Neural cell (in vitro differentiated cells): ENCODE data around the gene ATG4D. TPM values are rescaled to one million over a fixed set of nuclear protein-coding genes. Genes with fewer than 3 reads are reported as not detected.

ENCODE experiments used
- H2AFZ ChIP-seq: fragments of 200-600, 300-800 bp; sonication (generic), shearing (Covaris generic); 2 replicates; pipeline ENCODE4 v1.6.0; 2014; ENCODE audit warnings: low read depth, mild to moderate bottlenecking, antibody characterized with exemption, low read length, moderate library complexity
- H3F3A ChIP-seq: fragments of 200-600 bp; shearing (Covaris generic); 2 replicates; pipeline ENCODE4 v1.6.1; 2016; ENCODE audit warnings: mild to moderate bottlenecking, moderate library complexity, mixed read lengths, antibody characterized with exemption, low read length; ENCODE audit not compliant: insufficient read depth, poor library complexity, severe bottlenecking
- H3K27ac ChIP-seq: fragments of 200-600, 300-800 bp; sonication (generic), shearing (Covaris generic); 2 replicates; pipeline ENCODE4 v1.5.1; 2014; ENCODE audit warnings: mild to moderate bottlenecking, low read length, moderate library complexity
- H3K27me3 ChIP-seq: fragments of 300-800, 200-600 bp; sonication (generic), shearing (Covaris generic); 2 replicates; pipeline ENCODE4 v1.6.0; 2014; ENCODE audit warnings: mild to moderate bottlenecking, low read depth, low read length, moderate library complexity; ENCODE audit not compliant: insufficient read depth
- H3K36me3 ChIP-seq: fragments of 300-800, 200-600 bp; sonication (generic), shearing (Covaris generic); 2 replicates; pipeline ENCODE4 v1.5.1; 2014; ENCODE audit warnings: mild to moderate bottlenecking, antibody characterized with exemption, low read length, moderate library complexity; ENCODE audit not compliant: insufficient read depth
- H3K4me2 ChIP-seq: fragments of 300-800, 200-600 bp; sonication (generic), shearing (Covaris generic); 2 replicates; pipeline ENCODE4 v1.6.0; 2014; ENCODE audit warnings: mild to moderate bottlenecking, low read length
- H3K4me3 ChIP-seq: fragments of 300-800, 200-600 bp; sonication (generic), shearing (Covaris generic); 2 replicates; pipeline ENCODE4 v1.5.1; 2014; ENCODE audit warnings: mild to moderate bottlenecking, low read length, moderate library complexity
- H3K79me2 ChIP-seq: fragments of 200-600 bp; shearing (Covaris generic); replicated peaks from 2 replicates; pipeline ENCODE4 v1.6.0; 2014; ENCODE audit warnings: mild to moderate bottlenecking, low read length, moderate library complexity; ENCODE audit not compliant: insufficient read depth
- H3K9ac ChIP-seq: fragments of 300-800, 200-600 bp; sonication (generic), shearing (Covaris generic); 2 replicates; pipeline ENCODE4 v1.6.1; 2016; ENCODE audit warnings: mild to moderate bottlenecking, low read length, mixed read lengths
- H3K9me2 ChIP-seq: fragments of 200-600 bp; shearing (Covaris generic); 2 replicates; pipeline ENCODE4 v1.6.1; 2016; ENCODE audit warnings: mild to moderate bottlenecking, low read length, mixed read lengths; ENCODE audit not compliant: insufficient read depth
- H3K9me3 ChIP-seq: fragments of 200-600, 300-800 bp; sonication (generic), shearing (Covaris generic); 2 replicates; pipeline ENCODE4 v1.6.1; 2016; ENCODE audit warnings: mild to moderate bottlenecking, mixed run types, low read length, moderate library complexity, mixed read lengths
- H4K20me1 ChIP-seq: fragments of 200-600 bp; shearing (Covaris generic); 2 replicates; pipeline ENCODE4 v1.6.1; 2016; ENCODE audit warnings: mild to moderate bottlenecking, mixed run types; ENCODE audit not compliant: insufficient read depth
- CTCF ChIP-seq: fragments of 450-650 bp; IDR thresholded peaks from 2 replicates; pipeline ENCODE4 v1.5.1; 2014; ENCODE audit warnings: antibody characterized with exemption, mild to moderate bottlenecking, moderate library complexity; ENCODE audit not compliant: poor library complexity, severe bottlenecking
- EP300 ChIP-seq: fragments of 450-650 bp; conservative IDR thresholded peaks from 2 replicates; pipeline ENCODE4 v1.6.1; 2014; ENCODE audit warnings: antibody characterized with exemption, mild to moderate bottlenecking, moderate library complexity; ENCODE audit not compliant: poor library complexity, severe bottlenecking
- EZH2 ChIP-seq: fragments of 200-600, 300-800 bp; shearing (Covaris generic), sonication (generic); IDR thresholded peaks from 2 replicates; pipeline ENCODE4 v1.6.1; 2014; ENCODE audit warnings: antibody characterized with exemption, low read length, borderline replicate concordance, mild to moderate bottlenecking; ENCODE audit not compliant: insufficient read depth, poor library complexity, severe bottlenecking
- MXI1 ChIP-seq: fragments of 450-650 bp; conservative IDR thresholded peaks from 2 replicates; pipeline ENCODE4 v1.6.1; 2014; ENCODE audit warnings: antibody characterized with exemption, mild to moderate bottlenecking; ENCODE audit not compliant: poor library complexity, severe bottlenecking
- POLR2AphosphoS5 ChIP-seq: IDR thresholded peaks from 2 replicates; pipeline ENCODE4 v1.6.1; 2012
- RAD21 ChIP-seq: fragments of 450-650 bp; conservative IDR thresholded peaks from 2 replicates; pipeline ENCODE4 v1.6.1; 2014; ENCODE audit warnings: antibody characterized with exemption, mild to moderate bottlenecking, moderate library complexity
- REST ChIP-seq: IDR thresholded peaks from 2 replicates; pipeline ENCODE4 v1.6.1; 2012; ENCODE audit warnings: borderline replicate concordance
- SMC3 ChIP-seq: fragments of 450-650 bp; conservative IDR thresholded peaks from 2 replicates; pipeline ENCODE4 v1.6.1; 2014; ENCODE audit warnings: antibody characterized with exemption, mild to moderate bottlenecking, moderate library complexity; ENCODE audit not compliant: poor library complexity
- TAF1 ChIP-seq: IDR thresholded peaks from 2 replicates; pipeline ENCODE4 v1.6.1; 2012; ENCODE audit warnings: low read depth
- polyA plus RNA-seq: library from polyadenylated mRNA; depleted of rRNA; stranded (reverse); fragments of >200 nt; gene quantifications from 2 replicates; pipeline ENCODE4 v1.2.3, GENCODE V29; 2014

Gene ATG4D
- polyA plus RNA-seq, 1 donor from 2014 or later: 50.2 TPM

GRCh38 chr19:10593148-10593547 lies 49.4 kb downstream of the ATG4D start:
- no peaks in the 10 kb centered on the region for H3K79me2 ChIP-seq
- no peak overlapping the region for H2AFZ ChIP-seq
- H3F3A ChIP-seq: no peaks in the 10 kb centered on the region
- no peak overlapping the region for H3K9ac ChIP-seq
- H4K20me1 ChIP-seq: no peaks in the 10 kb centered on the region
- TF ChIP-seq SMC3: no peak
- TF ChIP-seq EZH2: no peak
- TF ChIP-seq REST: no peak
- no peak for TF ChIP-seq MXI1
- TF ChIP-seq RAD21: no peak
- TF ChIP-seq TAF1: no peak
- no peak for TF ChIP-seq CTCF
- no peak for TF ChIP-seq POLR2AphosphoS5
- TF ChIP-seq EP300: no peak
- H3K9me3 ChIP-seq: no peaks in the 10 kb centered on the region
- peaks cover under 1% of the 10 kb centered on the region for H3K27me3 ChIP-seq
- H3K9me2 ChIP-seq: no peaks in the 10 kb centered on the region
- no peaks in the 10 kb centered on the region for H3K36me3 ChIP-seq
- no peak overlapping the region for H3K4me2 ChIP-seq
- no peak overlapping the region for H3K27ac ChIP-seq
- H3K4me3 ChIP-seq: no peak overlapping the region

- H3K27ac ChIP-seq: no peak overlapping the region
- no peak overlapping the region for H2AFZ ChIP-seq
- H3K9me3 ChIP-seq: no peaks in the 10 kb centered on the region
- H4K20me1 ChIP-seq: no peaks in the 10 kb centered on the region
- no peak overlapping the region for H3K4me2 ChIP-seq
- no peaks in the 10 kb centered on the region for H3K79me2 ChIP-seq
- no peak overlapping the region for H3K9ac ChIP-seq
- TF ChIP-seq REST (no peak), MXI1 (no peak), TAF1 (no peak), RAD21 (no peak), POLR2AphosphoS5 (no peak), CTCF (no peak), SMC3 (no peak), EP300 (no peak)
- no peaks in the 10 kb centered on the region for H3K36me3 ChIP-seq
- no peak overlapping the region for H3K4me3 ChIP-seq
- H3K27me3 ChIP-seq: no peaks in the 10 kb centered on the region
- no peaks in the 10 kb centered on the region for H3K9me2 ChIP-seq
- no peaks in the 10 kb centered on the region for H3F3A ChIP-seq
These were observed 50.3 kb downstream of the ATG4D start for GRCh38 chr19:10593820-10594637.
